ES-I3 (cell line): ENCODE results near the gene CNPY3.
"Not testable (repeated sequence)": the region's sequence is repeated elsewhere in the genome, so short reads cannot be mapped to it uniquely, and the experiment has no call there.

Source experiments
- H3K36me3 ChIP-seq: 2 replicates; pipeline ENCODE4 v1.6.1; 2013; ENCODE audit warnings: mild to moderate bottlenecking, low read length, control low read depth, moderate library complexity; ENCODE audit not compliant: insufficient read depth
- H3K4me1 ChIP-seq: 2 replicates; pipeline ENCODE4 v1.6.1; 2013; ENCODE audit warnings: mild to moderate bottlenecking, control low read depth, low read length; ENCODE audit not compliant: insufficient read depth
- H3K9ac ChIP-seq: 2 replicates; pipeline ENCODE4 v1.6.1; 2013; ENCODE audit warnings: low read depth, mild to moderate bottlenecking, low read length, moderate library complexity
- H3K9me3 ChIP-seq: 2 replicates; pipeline ENCODE4 v1.6.1; 2013; ENCODE audit warnings: mild to moderate bottlenecking, low read length, moderate library complexity; ENCODE audit not compliant: control insufficient read depth, insufficient read depth

The CNPY3 gene

GRCh38 chr6:42935322-42935721 is 6.0 kb downstream of the CNPY3 start:
- peaks cover 4% of the 10 kb centered on the region; the same call in 1 of the 2 replicates for H3K4me1 ChIP-seq
- no peaks in the 10 kb centered on the region for H3K9me3 ChIP-seq
- no peak overlapping the region for H3K9ac ChIP-seq
- H3K36me3 ChIP-seq = peaks cover 23% of the 10 kb centered on the region

GRCh38 chr6:42936398-42936797 is 7.1 kb downstream of the CNPY3 start:
- no peaks in the 10 kb centered on the region for H3K4me1 ChIP-seq
- peaks cover 23% of the 10 kb centered on the region for H3K36me3 ChIP-seq

GRCh38 chr6:42937548-42938427 is 8.5 kb downstream of the CNPY3 start:
- peaks cover 23% of the 10 kb centered on the region for H3K36me3 ChIP-seq

More at GRCh38 chr6:42936398-42936797, 7.1 kb downstream of the CNPY3 start:
- H3K9me3 ChIP-seq = no peaks in the 10 kb centered on the region
- no peak overlapping the region for H3K9ac ChIP-seq

GRCh38 chr6:42938428-42938796 is 9.1 kb downstream of the CNPY3 start:
- no peak overlapping the region for H3K9ac ChIP-seq
- no peaks in the 10 kb centered on the region for H3K4me1 ChIP-seq
- no peaks in the 10 kb centered on the region for H3K9me3 ChIP-seq
- peaks cover 23% of the 10 kb centered on the region for H3K36me3 ChIP-seq

More at GRCh38 chr6:42937548-42938427, 8.5 kb downstream of the CNPY3 start:
- no peaks in the 10 kb centered on the region for H3K4me1 ChIP-seq
- no peak overlapping the region for H3K9ac ChIP-seq
- H3K9me3 ChIP-seq = no peaks in the 10 kb centered on the region

- Histone ChIP-seq H3K4me1 (no peaks in the 10 kb centered on the region), H3K9me3 (no peaks in the 10 kb centered on the region), H3K9ac (no peak overlapping the region), H3K36me3 (peaks cover 23% of the 10 kb centered on the region)
These were observed 9.9 kb downstream of the CNPY3 start for GRCh38 chr6:42938987-42939809.

- Histone ChIP-seq H3K36me3 (peaks cover 18% of the 10 kb centered on the region), H3K9me3 (no peaks in the 10 kb centered on the region), H3K4me1 (no peaks in the 10 kb centered on the region), H3K9ac (no peak overlapping the region)
These were observed 10.5 kb downstream of the CNPY3 start for GRCh38 chr6:42939810-42940167.

GRCh38 chr6:42940493-42941045 is 11.3 kb downstream of the CNPY3 start:
- no peaks in the 10 kb centered on the region for H3K4me1 ChIP-seq
- H3K36me3 ChIP-seq = peaks cover 13% of the 10 kb centered on the region
- no peak overlapping the region for H3K9ac ChIP-seq
- no peaks in the 10 kb centered on the region for H3K9me3 ChIP-seq

GRCh38 chr6:42941356-42941755 is 12.1 kb downstream of the CNPY3 start:
- not testable (repeated sequence) for H3K9ac ChIP-seq, H3K9me3 ChIP-seq, H3K4me1 ChIP-seq, H3K36me3 ChIP-seq

GRCh38 chr6:42942444-42942843 is 13.2 kb downstream of the CNPY3 start:
- H3K9ac ChIP-seq = no peak overlapping the region
- no peaks in the 10 kb centered on the region for H3K9me3 ChIP-seq
- peaks cover 4% of the 10 kb centered on the region for H3K36me3 ChIP-seq
- H3K4me1 ChIP-seq = no peaks in the 10 kb centered on the region

- Histone ChIP-seq H3K9ac (no peak overlapping the region), H3K36me3 (no peaks in the 10 kb centered on the region), H3K9me3 (no peaks in the 10 kb centered on the region), H3K4me1 (no peaks in the 10 kb centered on the region)
These were observed 18.7 kb downstream of the CNPY3 start for GRCh38 chr6:42947950-42948349.

- no peaks in the 10 kb centered on the region for H3K9me3 ChIP-seq
- H3K9ac ChIP-seq = no peak overlapping the region
- H3K4me1 ChIP-seq = no peaks in the 10 kb centered on the region
- H3K36me3 ChIP-seq = no peaks in the 10 kb centered on the region
These were observed 23.1 kb downstream of the CNPY3 start for GRCh38 chr6:42952389-42952788.

- H3K4me1 ChIP-seq, H3K9me3 ChIP-seq, H3K36me3 ChIP-seq, H3K9ac ChIP-seq: not testable (repeated sequence)
These were observed 25.1 kb downstream of the CNPY3 start for GRCh38 chr6:42954405-42954804.

- Histone ChIP-seq H3K36me3 (no peaks in the 10 kb centered on the region), H3K9ac (no peak overlapping the region), H3K9me3 (no peaks in the 10 kb centered on the region), H3K4me1 (no peaks in the 10 kb centered on the region)
These were observed 28.8 kb downstream of the CNPY3 start for GRCh38 chr6:42958125-42958524.

- H3K9me3 ChIP-seq = no peaks in the 10 kb centered on the region
- H3K36me3 ChIP-seq = no peaks in the 10 kb centered on the region
- no peaks in the 10 kb centered on the region; the same call in 1 of the 2 replicates for H3K4me1 ChIP-seq
- peak overlapping the region; percentile 78 for H3K9ac ChIP-seq
These were observed 30.6 kb downstream of the CNPY3 start for GRCh38 chr6:42959917-42960242.
